ENCODE data around the gene CCDC116.

The CCDC116 gene

GRCh38 chr22:21683401-21683811 lies 50.8 kb downstream of the CCDC116 start:
- H3K36me3 ChIP-seq (replicated peaks; ENCODE audit: low read depth, low read length), result peaks cover 23% of the 10 kb centered on the region
- H3K79me2 ChIP-seq (ENCODE audit: low read length), result no peaks in the 10 kb centered on the region
- H4K20me1 ChIP-seq (ENCODE audit: insufficient read depth, low read length), result no peaks in the 10 kb centered on the region
- H3K4me2 ChIP-seq (ENCODE audit: low read length), result no peak overlapping the region
- peaks cover 5% of the 10 kb centered on the region for H3K4me1 ChIP-seq (ENCODE audit: low read length)
- no peaks in the 10 kb centered on the region for H3K9me3 ChIP-seq (ENCODE audit: insufficient read depth, low read length)
- no peak overlapping the region for H3K27ac ChIP-seq (ENCODE audit: low read length)
- H3K4me3 ChIP-seq (ENCODE audit: low read length), result no peak overlapping the region
- no peak overlapping the region for H2AFZ ChIP-seq (ENCODE audit: low read depth, low read length)
- TF ChIP-seq, protein P1, sequence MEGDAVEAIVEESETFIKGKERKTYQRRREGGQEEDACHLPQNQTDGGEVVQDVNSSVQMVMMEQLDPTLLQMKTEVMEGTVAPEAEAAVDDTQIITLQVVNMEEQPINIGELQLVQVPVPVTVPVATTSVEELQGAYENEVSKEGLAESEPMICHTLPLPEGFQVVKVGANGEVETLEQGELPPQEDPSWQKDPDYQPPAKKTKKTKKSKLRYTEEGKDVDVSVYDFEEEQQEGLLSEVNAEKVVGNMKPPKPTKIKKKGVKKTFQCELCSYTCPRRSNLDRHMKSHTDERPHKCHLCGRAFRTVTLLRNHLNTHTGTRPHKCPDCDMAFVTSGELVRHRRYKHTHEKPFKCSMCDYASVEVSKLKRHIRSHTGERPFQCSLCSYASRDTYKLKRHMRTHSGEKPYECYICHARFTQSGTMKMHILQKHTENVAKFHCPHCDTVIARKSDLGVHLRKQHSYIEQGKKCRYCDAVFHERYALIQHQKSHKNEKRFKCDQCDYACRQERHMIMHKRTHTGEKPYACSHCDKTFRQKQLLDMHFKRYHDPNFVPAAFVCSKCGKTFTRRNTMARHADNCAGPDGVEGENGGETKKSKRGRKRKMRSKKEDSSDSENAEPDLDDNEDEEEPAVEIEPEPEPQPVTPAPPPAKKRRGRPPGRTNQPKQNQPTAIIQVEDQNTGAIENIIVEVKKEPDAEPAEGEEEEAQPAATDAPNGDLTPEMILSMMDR (IDR thresholded peaks at IDR 0.05; ENCODE audit: low read depth, low read length), result no peak
- no peak for TF ChIP-seq EZH2phosphoT487 (IDR thresholded peaks at IDR 0.05; ENCODE audit: low read depth)
- H3K9ac ChIP-seq (ENCODE audit: low read length), result no peak overlapping the region
- H3K27me3 ChIP-seq (ENCODE audit: low read depth, low read length), result no peaks in the 10 kb centered on the region

- Histone ChIP-seq H3K36me3 (replicated peaks; ENCODE audit: low read depth, low read length) (peaks cover 30% of the 10 kb centered on the region), H3K4me2 (ENCODE audit: low read length) (no peak overlapping the region), H3K4me1 (ENCODE audit: low read length) (peaks cover 16% of the 10 kb centered on the region), H3K27ac (ENCODE audit: low read length) (no peak overlapping the region), H3K9me3 (ENCODE audit: insufficient read depth, low read length) (no peaks in the 10 kb centered on the region), H4K20me1 (ENCODE audit: insufficient read depth, low read length) (peaks cover 2% of the 10 kb centered on the region; the same call in 1 of the 2 replicates), H3K79me2 (ENCODE audit: low read length) (no peaks in the 10 kb centered on the region), H3K27me3 (ENCODE audit: low read depth, low read length) (no peaks in the 10 kb centered on the region), H3K9ac (ENCODE audit: low read length) (no peak overlapping the region), H3K4me3 (ENCODE audit: low read length) (no peak overlapping the region), H2AFZ (ENCODE audit: low read depth, low read length) (no peak overlapping the region)
- no peak for TF ChIP-seq EZH2phosphoT487 (IDR thresholded peaks at IDR 0.05; ENCODE audit: low read depth)
- TF ChIP-seq, protein P1 (IDR thresholded peaks at IDR 0.05; ENCODE audit: low read depth, low read length), result no peak
Measured at GRCh38 chr22:21684492-21685163, 52.1 kb downstream of the CCDC116 start.

- TF ChIP-seq, protein P1 (IDR thresholded peaks at IDR 0.05; ENCODE audit: low read depth, low read length), result no peak
- no peak for TF ChIP-seq EZH2phosphoT487 (IDR thresholded peaks at IDR 0.05; ENCODE audit: low read depth)
- peaks cover 33% of the 10 kb centered on the region for H3K36me3 ChIP-seq (replicated peaks; ENCODE audit: low read depth, low read length)
Measured at GRCh38 chr22:21685164-21685513, 52.6 kb downstream of the CCDC116 start.

DNA sequence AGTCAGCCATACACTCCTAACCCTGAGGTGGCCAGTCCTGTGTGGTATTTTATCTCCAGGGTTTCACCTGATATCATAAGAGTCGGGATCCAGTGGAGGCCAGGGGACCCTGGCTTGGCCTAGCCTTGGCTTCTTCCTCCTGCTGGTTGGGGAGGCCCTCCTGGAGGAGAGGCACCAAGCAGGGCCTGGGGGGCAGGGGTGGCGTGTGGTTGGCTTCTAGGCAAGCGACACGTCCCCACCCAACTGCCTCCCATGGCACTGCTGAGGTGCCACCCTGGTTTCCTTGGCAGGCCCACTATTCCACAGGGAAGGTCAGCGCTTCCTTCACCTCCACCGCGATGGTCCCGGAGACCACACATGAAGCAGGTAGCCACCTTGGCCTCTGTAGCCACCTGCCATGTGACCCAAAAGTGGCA lies 53.6 kb downstream of the CCDC116 start:
- H3K4me1 ChIP-seq (ENCODE audit: low read length), result peaks cover 28% of the 10 kb centered on the region
- H3K9ac ChIP-seq (ENCODE audit: low read length), result no peak overlapping the region
- H3K9me3 ChIP-seq (ENCODE audit: insufficient read depth, low read length), result no peaks in the 10 kb centered on the region
- H4K20me1 ChIP-seq (ENCODE audit: insufficient read depth, low read length), result peaks cover 13% of the 10 kb centered on the region; the same call in 1 of the 2 replicates
- no peak overlapping the region for H3K27ac ChIP-seq (ENCODE audit: low read length)
- H3K27me3 ChIP-seq (ENCODE audit: low read depth, low read length), result no peaks in the 10 kb centered on the region
- H3K4me3 ChIP-seq (ENCODE audit: low read length), result no peak overlapping the region
- H2AFZ ChIP-seq (ENCODE audit: low read depth, low read length), result no peak overlapping the region
- H3K4me2 ChIP-seq (ENCODE audit: low read length), result no peak overlapping the region
- H3K36me3 ChIP-seq (replicated peaks; ENCODE audit: low read depth, low read length), result peaks cover 33% of the 10 kb centered on the region
- no peaks in the 10 kb centered on the region for H3K79me2 ChIP-seq (ENCODE audit: low read length)
- TF ChIP-seq, protein P1 (IDR thresholded peaks at IDR 0.05; ENCODE audit: low read depth, low read length), result no peak
- no peak for TF ChIP-seq EZH2phosphoT487 (IDR thresholded peaks at IDR 0.05; ENCODE audit: low read depth)

More at GRCh38 chr22:21685164-21685513, 52.6 kb downstream of the CCDC116 start:
- H3K4me1 ChIP-seq (ENCODE audit: low read length), result peaks cover 22% of the 10 kb centered on the region
- no peak overlapping the region for H3K4me3 ChIP-seq (ENCODE audit: low read length)
- no peaks in the 10 kb centered on the region for H3K9me3 ChIP-seq (ENCODE audit: insufficient read depth, low read length)
- H3K9ac ChIP-seq (ENCODE audit: low read length), result no peak overlapping the region
- no peak overlapping the region for H3K4me2 ChIP-seq (ENCODE audit: low read length)
- H4K20me1 ChIP-seq (ENCODE audit: insufficient read depth, low read length), result peaks cover 8% of the 10 kb centered on the region; the same call in 1 of the 2 replicates
- no peaks in the 10 kb centered on the region for H3K79me2 ChIP-seq (ENCODE audit: low read length)
- H3K27me3 ChIP-seq (ENCODE audit: low read depth, low read length), result no peaks in the 10 kb centered on the region
- H2AFZ ChIP-seq (ENCODE audit: low read depth, low read length), result no peak overlapping the region
- H3K27ac ChIP-seq (ENCODE audit: low read length), result no peak overlapping the region
